VCaP (cell line): ENCODE results near the gene ARHGAP25.
A peak's percentile ranks its signal among the peaks of the same experiment; 100 is the strongest.

Experiments
- H3K27ac ChIP-seq: fragments of 450-650 bp; 2 replicates; pipeline ENCODE4 v1.5.1; 2017
- CTCF ChIP-seq: fragments of 450-650 bp; conservative IDR thresholded peaks from 2 replicates; pipeline ENCODE4 v1.5.1; 2017; ENCODE audit warnings: mild to moderate bottlenecking, moderate library complexity

ARHGAP25 gene

GRCh38 chr2:68835621-68836020 lies 101.0 kb downstream of the ARHGAP25 start:
- no peak for TF ChIP-seq CTCF
- no peak overlapping the region for H3K27ac ChIP-seq

- no peak overlapping the region for H3K27ac ChIP-seq
- TF ChIP-seq CTCF, result no peak; the same call in 1 of the 2 replicates
Measured at GRCh38 chr2:68837164-68837860, 102.7 kb downstream of the ARHGAP25 start.

- no peak overlapping the region for H3K27ac ChIP-seq
- TF ChIP-seq CTCF, result no peak
Measured at GRCh38 chr2:68837861-68838341, 103.3 kb downstream of the ARHGAP25 start.

GRCh38 chr2:68838641-68839040 lies 104.0 kb downstream of the ARHGAP25 start:
- no peak for TF ChIP-seq CTCF
- no peak overlapping the region for H3K27ac ChIP-seq

- peak; percentile 51 for TF ChIP-seq CTCF
- H3K27ac ChIP-seq, result no peak overlapping the region
Measured at GRCh38 chr2:68839260-68839833, 104.7 kb downstream of the ARHGAP25 start.

- no peak for TF ChIP-seq CTCF
- no peak overlapping the region for H3K27ac ChIP-seq
Measured at GRCh38 chr2:68845043-68845442, 110.4 kb downstream of the ARHGAP25 start.

- no peak overlapping the region for H3K27ac ChIP-seq
- TF ChIP-seq CTCF, result no peak
Measured at GRCh38 chr2:68846091-68846490, 111.5 kb downstream of the ARHGAP25 start.
